ENCODE results near the gene GPX6. TPM values are rescaled to one million over a fixed set of nuclear protein-coding genes. Genes with fewer than 3 reads are reported as not detected.

Gene GPX6
- total RNA-seq, 4 donors from 2014 or later = not detected

- Histone ChIP-seq H3K4me1 (no peaks in the 10 kb centered on the region), H3K27me3 (peaks cover 0 to 5% (median 5%) of the 10 kb centered on the region in 3 donors), H3K9me3 (no peaks in the 10 kb centered on the region), H3K4me3 (no peak overlapping the region), H3K27ac (no peak overlapping the region), H3K36me3 (no peaks in the 10 kb centered on the region)
- intact Hi-C loops (cut with DNase I; ENCODE audit: low total_unique reads) = no loop called here
- TF ChIP-seq, protein P1, sequence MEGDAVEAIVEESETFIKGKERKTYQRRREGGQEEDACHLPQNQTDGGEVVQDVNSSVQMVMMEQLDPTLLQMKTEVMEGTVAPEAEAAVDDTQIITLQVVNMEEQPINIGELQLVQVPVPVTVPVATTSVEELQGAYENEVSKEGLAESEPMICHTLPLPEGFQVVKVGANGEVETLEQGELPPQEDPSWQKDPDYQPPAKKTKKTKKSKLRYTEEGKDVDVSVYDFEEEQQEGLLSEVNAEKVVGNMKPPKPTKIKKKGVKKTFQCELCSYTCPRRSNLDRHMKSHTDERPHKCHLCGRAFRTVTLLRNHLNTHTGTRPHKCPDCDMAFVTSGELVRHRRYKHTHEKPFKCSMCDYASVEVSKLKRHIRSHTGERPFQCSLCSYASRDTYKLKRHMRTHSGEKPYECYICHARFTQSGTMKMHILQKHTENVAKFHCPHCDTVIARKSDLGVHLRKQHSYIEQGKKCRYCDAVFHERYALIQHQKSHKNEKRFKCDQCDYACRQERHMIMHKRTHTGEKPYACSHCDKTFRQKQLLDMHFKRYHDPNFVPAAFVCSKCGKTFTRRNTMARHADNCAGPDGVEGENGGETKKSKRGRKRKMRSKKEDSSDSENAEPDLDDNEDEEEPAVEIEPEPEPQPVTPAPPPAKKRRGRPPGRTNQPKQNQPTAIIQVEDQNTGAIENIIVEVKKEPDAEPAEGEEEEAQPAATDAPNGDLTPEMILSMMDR (IDR thresholded peaks at IDR 0.05 in 4 of 5, conservative IDR thresholded peaks at IDR 0.05 in 1 of 5) = no peak
- no peak for TF ChIP-seq POLR2A (IDR thresholded peaks at IDR 0.05)
- in situ Hi-C loops (cut with MboI; ENCODE audit: low sequenced_read_pairs in 4 of 4) = no loop called here
- ATAC-seq = no peak
- no peak for DNase-seq
Measured at GRCh38 chr6:28543651-28544610, 28.3 kb upstream of the GPX6 start.

- Histone ChIP-seq H3K4me3 (no peak overlapping the region), H3K27me3 (peaks cover under 1 to 12% (median 9%) of the 10 kb centered on the region in 3 donors)
- TF ChIP-seq POLR2A (IDR thresholded peaks at IDR 0.05) = no peak
Measured at GRCh38 chr6:28542440-28543296, 27.1 kb upstream of the GPX6 start.

GRCh38 chr6:28541996-28542395 is 26.4 kb upstream of the GPX6 start:
- Histone ChIP-seq H3K27ac (no peak overlapping the region), H3K4me3 (no peak overlapping the region), H3K4me1 (no peaks in the 10 kb centered on the region), H3K36me3 (no peaks in the 10 kb centered on the region), H3K9me3 (no peaks in the 10 kb centered on the region), H3K27me3 (peaks cover 4 to 14% (median 13%) of the 10 kb centered on the region in 3 donors)
- intact Hi-C loops (cut with DNase I; ENCODE audit: low total_unique reads) = no loop called here
- ATAC-seq (no peak), DNase-seq (no peak)
- in situ Hi-C loops (cut with MboI; ENCODE audit: low sequenced_read_pairs in 4 of 4) = no loop called here
- no peak for TF ChIP-seq POLR2A (IDR thresholded peaks at IDR 0.05)
- TF ChIP-seq, protein P1 (IDR thresholded peaks at IDR 0.05 in 4 of 5, conservative IDR thresholded peaks at IDR 0.05 in 1 of 5) = no peak

More at GRCh38 chr6:28542440-28543296, 27.1 kb upstream of the GPX6 start:
- DNase-seq (no peak), ATAC-seq (no peak)
- no peaks in the 10 kb centered on the region for H3K36me3 ChIP-seq
- in situ Hi-C loops (cut with MboI; ENCODE audit: low sequenced_read_pairs in 4 of 4) (no loop called here), intact Hi-C loops (cut with DNase I; ENCODE audit: low total_unique reads) (no loop called here)
- H3K4me1 ChIP-seq = no peaks in the 10 kb centered on the region
- no peak overlapping the region for H3K27ac ChIP-seq
- no peaks in the 10 kb centered on the region for H3K9me3 ChIP-seq

- intact Hi-C loops (cut with DNase I; ENCODE audit: low total_unique reads) (no loop called here), in situ Hi-C loops (cut with MboI; ENCODE audit: low sequenced_read_pairs in 4 of 4) (no loop called here)
- DNase-seq (no peak), ATAC-seq (no peak)
- Histone ChIP-seq H3K4me1 (no peaks in the 10 kb centered on the region), H3K9me3 (no peaks in the 10 kb centered on the region), H3K27me3 (peaks cover 4 to 14% (median 11%) of the 10 kb centered on the region in 3 donors), H3K27ac (no peak overlapping the region), H3K4me3 (no peak overlapping the region), H3K36me3 (no peaks in the 10 kb centered on the region)
- TF ChIP-seq, protein P1 (IDR thresholded peaks at IDR 0.05 in 4 of 5, conservative IDR thresholded peaks at IDR 0.05 in 1 of 5) = no peak
- TF ChIP-seq POLR2A (IDR thresholded peaks at IDR 0.05) = no peak
Measured at GRCh38 chr6:28537509-28538140, 22.0 kb upstream of the GPX6 start.
